DMS 273 treated with DMSO at 0.1 percent for 48 hours (cell line): ENCODE data around the gene UAP1L1.
"Not testable (repeated sequence)": the region's sequence is repeated elsewhere in the genome, so short reads cannot be mapped to it uniquely, and the experiment has no call there.

ENCODE experiments used
- DNase-seq: peaks from one replicate; lab custom pipeline; 2025; lab: John Stamatoyannopoulos, UW

UAP1L1 gene

GRCh38 chr9:137056739-137057415 lies 20.4 kb upstream of the UAP1L1 start:
- no peak for DNase-seq

DNA sequence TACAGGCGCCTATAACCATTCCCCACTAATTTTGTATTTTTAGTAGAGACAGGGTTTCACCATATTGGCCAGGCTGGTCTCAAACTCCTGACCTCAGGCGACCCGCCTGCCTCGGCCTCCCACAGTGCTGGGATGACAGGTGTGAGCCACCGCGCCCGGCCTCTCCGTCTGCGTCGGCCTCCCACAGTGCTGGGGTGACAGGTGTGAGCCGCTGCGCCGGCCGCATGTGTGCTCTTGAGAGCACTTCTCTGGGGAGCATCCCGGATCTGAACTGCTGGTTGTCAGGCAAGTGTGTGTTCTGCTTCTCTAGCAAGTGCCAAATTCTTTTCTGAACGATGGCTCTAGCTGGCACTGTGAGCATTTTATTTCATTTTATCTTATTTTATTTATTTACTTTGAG lies 19.8 kb upstream of the UAP1L1 start:
- DNase-seq, result peak; percentile 24

- peak; percentile 14 for DNase-seq
Observed at GRCh38 chr9:137058521-137059234, 18.6 kb upstream of the UAP1L1 start.

DNA sequence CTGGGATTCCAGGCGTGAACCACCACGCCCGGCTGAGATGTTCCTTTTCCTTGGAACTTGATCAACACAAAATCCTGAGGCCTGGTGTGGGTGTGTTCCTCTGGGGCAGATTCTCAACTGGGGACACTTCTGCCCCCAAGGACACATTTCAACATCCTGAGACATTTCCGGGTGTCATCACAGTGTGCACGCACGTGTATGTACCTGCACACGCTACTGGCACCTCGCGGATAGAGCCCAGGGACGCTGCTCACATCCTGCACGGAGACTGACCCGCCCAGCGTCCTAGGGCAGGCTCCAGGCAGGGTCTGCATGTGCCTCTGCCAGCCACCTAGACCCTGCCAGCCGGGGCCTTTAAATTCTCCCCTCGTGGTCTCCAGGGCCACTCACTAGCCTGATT lies 14.9 kb upstream of the UAP1L1 start:
- DNase-seq, result no peak

- not testable (repeated sequence) for DNase-seq
Observed at GRCh38 chr9:137062798-137063197, 14.5 kb upstream of the UAP1L1 start.

- DNase-seq, result no peak
Observed at GRCh38 chr9:137063311-137064026, 13.8 kb upstream of the UAP1L1 start.

DNA sequence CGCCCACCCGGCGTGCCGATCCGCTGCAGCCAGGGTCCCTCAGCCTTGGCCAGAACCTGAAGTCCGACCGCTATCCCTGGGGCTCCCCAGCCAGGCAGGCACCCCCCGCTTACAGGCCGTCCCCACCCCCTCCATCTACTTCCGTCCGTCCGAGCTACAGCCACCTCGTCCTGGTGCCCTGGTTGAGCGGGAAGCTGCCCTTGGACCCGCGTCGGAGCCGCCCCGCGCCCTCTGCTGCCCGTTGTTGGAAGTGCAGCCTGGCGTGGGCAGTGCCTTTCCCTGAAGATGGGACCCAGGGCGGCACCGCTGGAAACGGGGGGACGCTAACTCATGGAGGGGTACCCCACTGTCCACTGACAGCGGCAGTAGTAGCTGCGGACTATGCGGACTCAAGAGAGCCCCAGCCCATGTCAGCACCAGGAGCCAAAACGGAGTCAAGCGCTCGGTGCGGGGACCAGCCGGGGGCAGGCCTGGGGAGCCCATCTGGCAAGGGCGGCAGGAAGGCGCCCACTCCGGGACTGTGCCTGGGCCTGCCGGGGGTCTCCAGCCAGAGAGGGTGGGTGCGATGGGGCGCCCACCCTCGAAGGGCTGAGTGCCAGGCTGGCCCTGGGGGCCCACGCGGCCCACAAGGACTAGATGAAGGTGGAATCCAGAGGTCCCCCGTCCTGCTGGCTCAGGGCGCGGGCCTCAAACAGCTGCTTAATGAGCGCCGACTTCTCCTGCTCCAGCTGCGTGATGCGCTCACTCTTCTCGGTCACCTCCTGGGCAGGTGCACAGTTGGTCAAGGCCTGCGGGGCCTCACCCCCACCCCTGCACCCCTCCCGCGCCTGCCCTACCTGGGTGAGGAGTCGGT lies 13.1 kb upstream of the UAP1L1 start:
- DNase-seq, result no peak

- DNase-seq, result no peak
Observed at GRCh38 chr9:137064880-137065164, 12.5 kb upstream of the UAP1L1 start.

- DNase-seq, result no peak
Observed at GRCh38 chr9:137065336-137065967, 11.9 kb upstream of the UAP1L1 start.

DNA sequence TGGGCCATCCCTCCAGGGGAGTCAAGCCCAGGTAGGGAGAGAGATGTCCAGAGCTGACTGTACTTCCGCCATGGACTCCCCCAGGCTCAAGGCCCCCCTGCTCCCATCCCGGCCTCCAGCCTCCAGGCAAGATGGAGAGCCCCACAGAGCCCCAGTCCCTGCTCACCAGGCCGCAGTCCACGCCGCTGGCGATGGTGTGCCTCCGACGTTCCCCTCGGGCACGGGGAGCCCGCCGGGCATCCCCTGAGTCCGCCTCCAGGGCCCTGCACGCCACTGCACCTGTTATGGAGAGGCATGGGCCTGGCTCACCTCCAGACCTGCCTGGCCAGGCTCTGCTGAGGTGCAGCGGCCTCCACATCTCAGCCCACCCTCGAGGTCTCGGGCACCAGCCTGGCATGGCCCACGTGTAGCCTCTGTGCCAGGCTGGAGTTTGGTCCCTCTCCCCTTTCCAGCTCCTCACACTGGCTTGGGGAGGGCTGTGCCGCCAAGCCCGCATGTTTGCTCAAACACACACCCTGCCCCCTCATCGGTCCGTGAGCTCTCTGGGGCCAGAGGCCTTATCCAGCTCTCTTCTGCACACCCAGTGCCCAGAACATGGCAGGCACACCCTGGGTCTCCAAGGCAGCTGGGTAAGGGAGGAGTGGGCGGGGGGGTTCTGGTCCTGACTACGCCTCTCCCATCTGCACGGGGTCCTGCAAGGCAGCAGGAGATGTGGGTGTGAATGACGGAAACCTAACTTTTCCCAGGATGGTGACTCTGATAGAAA lies 11.0 kb upstream of the UAP1L1 start:
- no peak for DNase-seq

DNA sequence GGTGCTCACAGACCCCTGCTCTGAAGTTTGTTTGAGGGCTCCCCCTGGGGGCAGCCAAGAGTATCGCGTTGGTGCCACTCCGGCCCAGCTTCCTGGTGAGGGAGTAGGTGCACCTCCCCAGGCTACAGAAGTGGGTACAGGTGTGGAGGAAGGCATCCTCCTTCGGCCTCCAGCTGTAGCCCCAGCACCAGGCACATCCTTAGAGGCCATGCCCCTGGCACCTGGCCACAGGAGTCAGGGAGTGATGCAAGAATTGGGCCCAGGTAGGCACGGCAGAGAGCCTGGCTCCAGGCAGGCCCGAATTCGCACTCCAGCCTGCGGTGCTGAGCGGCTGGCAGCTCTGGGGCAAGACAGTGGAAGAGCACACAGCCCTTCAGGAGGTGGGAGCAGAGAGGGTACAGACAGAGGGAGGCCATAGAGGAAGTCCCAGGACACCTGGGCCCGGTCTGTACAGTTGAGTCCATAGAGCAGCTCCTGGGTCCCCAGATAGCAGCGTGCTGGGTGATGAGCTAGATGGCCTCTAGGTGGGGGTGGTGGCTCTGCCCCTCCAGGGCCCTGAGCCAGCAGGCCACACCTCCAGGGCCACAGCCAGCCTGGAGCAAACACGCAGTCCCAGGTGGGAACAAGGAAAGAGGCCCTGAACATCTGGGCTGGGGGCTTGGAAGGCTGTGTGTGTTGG lies 9.3 kb upstream of the UAP1L1 start:
- DNase-seq, result peak; percentile 29

GRCh38 chr9:137068539-137069507 lies 8.5 kb upstream of the UAP1L1 start:
- DNase-seq, result no peak

DNA sequence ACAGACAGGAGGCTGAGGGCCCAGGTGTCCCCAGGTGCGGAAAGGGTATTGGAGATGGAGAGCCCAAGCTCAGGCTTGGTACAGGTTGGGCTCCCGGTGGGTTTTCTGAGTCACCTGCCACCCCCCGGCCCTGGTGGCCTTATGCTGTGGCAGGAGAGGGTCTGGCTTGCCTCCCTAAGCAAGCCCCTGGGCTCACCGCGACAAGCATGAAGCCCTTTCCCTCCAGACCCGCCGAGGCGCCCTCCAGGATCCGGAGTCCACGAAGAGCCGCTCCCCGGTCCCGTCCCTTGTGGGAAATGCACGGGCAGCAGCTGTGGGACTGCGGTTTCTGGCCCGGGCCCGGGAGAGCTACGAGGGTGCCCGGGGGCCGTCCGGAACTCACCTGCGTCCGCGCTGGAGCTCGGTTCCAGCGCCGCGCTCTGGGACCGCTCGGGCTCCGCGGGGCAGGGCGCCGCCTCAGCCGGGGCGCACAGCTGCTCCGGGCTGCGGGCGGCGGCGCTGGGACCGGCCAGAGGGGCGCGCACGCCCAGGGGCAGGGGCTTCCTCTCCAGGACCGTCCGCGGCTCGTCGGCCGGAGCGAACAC lies 7.7 kb upstream of the UAP1L1 start:
- DNase-seq, result no peak

GRCh38 chr9:137070201-137070905 lies 7.0 kb upstream of the UAP1L1 start, which contains the start of gene SAPCD2:
TSS of gene SAPCD2 (minus strand) at chr9:137070557. CDS start at chr9:137070460, 97 bp downstream.
- peak; percentile 80 for DNase-seq

GRCh38 chr9:137070906-137071275 lies 6.4 kb upstream of the UAP1L1 start:
- no peak for DNase-seq

DNA sequence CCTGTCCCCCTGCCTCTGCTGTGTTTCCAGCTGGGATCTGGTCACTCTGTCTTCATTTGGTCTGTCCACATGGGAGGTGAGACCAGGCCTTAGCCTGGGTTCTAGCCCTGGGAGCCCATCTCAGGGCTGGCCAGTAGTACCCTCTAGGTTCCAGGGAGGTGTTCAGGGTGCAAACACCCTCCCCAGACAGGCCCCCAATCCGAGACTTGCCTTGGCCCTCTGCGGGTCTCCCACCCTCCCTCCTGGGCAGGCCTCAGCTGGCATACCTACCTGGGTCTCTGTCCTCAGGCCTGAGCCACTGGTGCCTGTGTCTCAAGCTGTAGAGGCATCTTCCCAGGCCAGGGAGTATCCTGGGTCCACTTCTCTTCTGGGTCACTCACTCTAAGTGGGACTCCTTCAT lies 6.0 kb upstream of the UAP1L1 start:
- DNase-seq, result no peak

DNA sequence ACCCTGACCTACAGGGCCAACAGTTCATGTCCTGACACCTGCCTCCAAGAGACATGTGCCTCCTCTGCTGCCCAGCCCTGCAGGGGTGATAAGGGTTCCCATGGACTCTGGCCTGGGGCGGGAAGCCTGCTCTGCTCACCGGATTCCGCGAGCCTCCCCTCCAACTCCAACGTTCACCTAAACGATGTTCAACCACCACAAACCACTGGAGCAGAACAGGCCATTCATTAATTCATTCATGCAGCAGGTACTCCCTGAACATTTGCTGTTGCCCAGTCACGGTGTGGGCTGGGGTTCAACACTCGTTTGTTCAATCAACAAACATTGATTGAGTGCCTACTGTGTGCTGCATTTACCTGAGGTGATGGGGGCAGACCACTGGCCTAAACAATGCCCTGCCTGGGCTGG lies 3.3 kb upstream of the UAP1L1 start:
- no peak for DNase-seq

DNA sequence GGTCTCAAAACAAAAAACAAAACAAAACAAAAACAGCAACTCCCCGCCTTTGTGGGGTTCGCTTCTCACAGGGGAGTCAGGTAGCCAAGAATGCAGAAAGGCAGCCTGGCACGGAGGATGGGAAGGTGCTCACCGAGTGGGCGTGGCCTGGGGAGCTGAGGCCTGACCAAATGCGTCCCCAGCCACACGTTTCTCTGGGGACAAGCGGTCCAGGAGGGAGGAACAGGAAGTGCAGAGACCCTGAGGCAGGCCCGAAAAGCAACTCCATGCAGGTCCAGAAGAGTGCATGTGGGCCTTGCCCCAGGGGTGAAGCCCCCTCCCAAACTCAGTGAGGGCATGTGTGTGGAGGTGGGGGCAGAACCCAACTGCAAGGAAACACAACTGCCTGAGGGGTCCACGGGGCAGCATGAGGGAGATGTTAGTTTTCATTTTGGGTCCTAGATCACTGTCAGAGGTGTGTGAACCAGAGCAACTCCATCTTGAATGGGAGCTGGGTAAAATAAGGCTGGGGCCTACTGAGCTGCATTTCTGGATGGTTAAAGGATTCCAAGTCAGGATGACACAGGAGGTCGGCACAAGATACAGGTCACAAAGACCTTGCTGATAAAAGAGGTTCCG lies 2.6 kb upstream of the UAP1L1 start:
- DNase-seq, result no peak
